ENCODE measurements around the gene ALG9.

DNA sequence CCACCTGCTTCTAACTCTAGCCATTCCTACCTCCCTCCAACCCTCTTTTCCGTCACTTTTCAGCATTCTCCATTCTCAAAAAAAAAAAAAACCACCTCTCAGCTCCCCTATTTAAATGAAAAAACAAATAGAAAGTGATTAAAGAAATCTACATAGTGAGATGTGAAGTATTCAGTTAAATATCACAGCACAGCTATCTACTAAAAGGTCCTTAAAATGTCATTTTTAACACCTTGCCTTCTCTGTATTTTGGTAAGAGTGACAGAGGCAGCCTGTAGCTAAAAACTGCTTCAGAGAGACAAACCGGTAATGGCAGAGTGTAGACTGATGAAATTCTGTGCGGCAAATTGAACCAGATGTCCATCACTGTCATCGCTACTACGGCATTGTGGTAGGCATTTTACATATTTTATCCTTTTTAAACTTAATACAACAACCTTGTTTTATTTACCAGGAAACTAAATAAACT is 346 bp upstream of the ALG9 start:
- TF ChIP-seq EP300 (IDR thresholded peaks at IDR 0.05; ENCODE audit: borderline replicate concordance): no peak
- TF ChIP-seq, protein P1, sequence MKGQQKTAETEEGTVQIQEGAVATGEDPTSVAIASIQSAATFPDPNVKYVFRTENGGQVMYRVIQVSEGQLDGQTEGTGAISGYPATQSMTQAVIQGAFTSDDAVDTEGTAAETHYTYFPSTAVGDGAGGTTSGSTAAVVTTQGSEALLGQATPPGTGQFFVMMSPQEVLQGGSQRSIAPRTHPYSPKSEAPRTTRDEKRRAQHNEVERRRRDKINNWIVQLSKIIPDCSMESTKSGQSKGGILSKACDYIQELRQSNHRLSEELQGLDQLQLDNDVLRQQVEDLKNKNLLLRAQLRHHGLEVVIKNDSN (IDR thresholded peaks at IDR 0.05): no peak
- no peak for TF ChIP-seq FOXM1 (IDR thresholded peaks at IDR 0.05; ENCODE audit: borderline replicate concordance, low read depth)
- TF ChIP-seq YY1 (IDR thresholded peaks at IDR 0.05; ENCODE audit: low read depth): no peak
- TF ChIP-seq TAF1 (IDR thresholded peaks at IDR 0.05; ENCODE audit: low read depth): no peak
- TF ChIP-seq CEBPB (IDR thresholded peaks at IDR 0.05): no peak
- TF ChIP-seq, protein P2, sequence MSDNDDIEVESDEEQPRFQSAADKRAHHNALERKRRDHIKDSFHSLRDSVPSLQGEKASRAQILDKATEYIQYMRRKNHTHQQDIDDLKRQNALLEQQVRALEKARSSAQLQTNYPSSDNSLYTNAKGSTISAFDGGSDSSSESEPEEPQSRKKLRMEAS (IDR thresholded peaks at IDR 0.05): no peak
- TF ChIP-seq, protein P3, sequence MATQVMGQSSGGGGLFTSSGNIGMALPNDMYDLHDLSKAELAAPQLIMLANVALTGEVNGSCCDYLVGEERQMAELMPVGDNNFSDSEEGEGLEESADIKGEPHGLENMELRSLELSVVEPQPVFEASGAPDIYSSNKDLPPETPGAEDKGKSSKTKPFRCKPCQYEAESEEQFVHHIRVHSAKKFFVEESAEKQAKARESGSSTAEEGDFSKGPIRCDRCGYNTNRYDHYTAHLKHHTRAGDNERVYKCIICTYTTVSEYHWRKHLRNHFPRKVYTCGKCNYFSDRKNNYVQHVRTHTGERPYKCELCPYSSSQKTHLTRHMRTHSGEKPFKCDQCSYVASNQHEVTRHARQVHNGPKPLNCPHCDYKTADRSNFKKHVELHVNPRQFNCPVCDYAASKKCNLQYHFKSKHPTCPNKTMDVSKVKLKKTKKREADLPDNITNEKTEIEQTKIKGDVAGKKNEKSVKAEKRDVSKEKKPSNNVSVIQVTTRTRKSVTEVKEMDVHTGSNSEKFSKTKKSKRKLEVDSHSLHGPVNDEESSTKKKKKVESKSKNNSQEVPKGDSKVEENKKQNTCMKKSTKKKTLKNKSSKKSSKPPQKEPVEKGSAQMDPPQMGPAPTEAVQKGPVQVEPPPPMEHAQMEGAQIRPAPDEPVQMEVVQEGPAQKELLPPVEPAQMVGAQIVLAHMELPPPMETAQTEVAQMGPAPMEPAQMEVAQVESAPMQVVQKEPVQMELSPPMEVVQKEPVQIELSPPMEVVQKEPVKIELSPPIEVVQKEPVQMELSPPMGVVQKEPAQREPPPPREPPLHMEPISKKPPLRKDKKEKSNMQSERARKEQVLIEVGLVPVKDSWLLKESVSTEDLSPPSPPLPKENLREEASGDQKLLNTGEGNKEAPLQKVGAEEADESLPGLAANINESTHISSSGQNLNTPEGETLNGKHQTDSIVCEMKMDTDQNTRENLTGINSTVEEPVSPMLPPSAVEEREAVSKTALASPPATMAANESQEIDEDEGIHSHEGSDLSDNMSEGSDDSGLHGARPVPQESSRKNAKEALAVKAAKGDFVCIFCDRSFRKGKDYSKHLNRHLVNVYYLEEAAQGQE (IDR thresholded peaks at IDR 0.05; ENCODE audit: low read depth): no peak
- TF ChIP-seq EGR1 (IDR thresholded peaks at IDR 0.05): no peak
- no peak for TF ChIP-seq CREB1 (IDR thresholded peaks at IDR 0.05; ENCODE audit: low read depth)
- no peak for TF ChIP-seq TEAD4 (IDR thresholded peaks at IDR 0.05)
- TF ChIP-seq RAD21 (IDR thresholded peaks at IDR 0.05; ENCODE audit: low read depth): no peak

Measured in Ishikawa (cell line).